ENCODE measurements around the gene ALPK3. TPM values are rescaled to one million over a fixed set of nuclear protein-coding genes. Genes with fewer than 3 reads are reported as not detected.
A peak's percentile ranks its signal among the peaks of the same experiment; 100 is the strongest.

ALPK3 gene
- total and polyA plus RNA-seq, 9 of the 15 experiments (the other 6 are each of a cell fraction or from before 2014, with no cell fraction given): 0.04 to 1.0 (median 0.07) TPM; not detected in 2

GRCh38 chr15:84909782-84910181, 92.6 kb downstream of the ALPK3 start:
- BruUV-seq (replicated peaks): no TSS peak
- no peak overlapping the region for H3K27ac ChIP-seq (ENCODE audit: extremely low read depth, low read depth, low read length)
- DNase-seq (ENCODE audit: extremely low read depth in 1 of 4, low spot score in 3 of 4) (no peak), FAIRE-seq (no peak), ATAC-seq (no peak)
- no peak overlapping the region for H3K4me3 ChIP-seq
- no peaks in the 10 kb centered on the region for H3K79me2 ChIP-seq (ENCODE audit: control insufficient read depth, insufficient read depth, low read length)
- no peaks in the 10 kb centered on the region for H3K9me1 ChIP-seq (ENCODE audit: control insufficient read depth, insufficient read depth, low read length)
- in situ Hi-C loops (cut with MboI): no loop called here
- POLR2A ChIA-PET: interaction anchor here (0.5 to 0.7 kb wide), 5 partner anchors 8 to 544 kb away, joined by 3 to 4 read pairs (median 4); no protein-coding TSS in a partner anchor
- H3K9me3 ChIP-seq (replicated peaks; ENCODE audit: control insufficient read depth, insufficient read depth, low read depth, low read length): no peaks in the 10 kb centered on the region
- no peaks in the 10 kb centered on the region for H3K36me3 ChIP-seq (ENCODE audit: control insufficient read depth, insufficient read depth, low read length)
- CTCF ChIA-PET (ENCODE audit: low intra/inter-chr PET ratio): no interaction called here
- TF ChIP-seq FOS (IDR thresholded peaks at IDR 0.05; ENCODE audit: extremely low read depth, insufficient read length) (no peak), NFIC (IDR thresholded peaks at IDR 0.05) (peak; percentile 53), CLOCK (CRISPR knock-in tag; IDR thresholded peaks at IDR 0.05; ENCODE audit: borderline replicate concordance) (no peak), NR2C1 (IDR thresholded peaks at IDR 0.05) (no peak), NR2C1 (tag; IDR thresholded peaks at IDR 0.05) (no peak), CHAMP1 (IDR thresholded peaks at IDR 0.05) (no peak), MEF2A (IDR thresholded peaks at IDR 0.05; ENCODE audit: control insufficient read depth, low read depth, low read length) (no peak), ZNF232 (CRISPR knock-in tag; IDR thresholded peaks at IDR 0.05) (no peak)
- H4K20me1 ChIP-seq (replicated peaks; ENCODE audit: control insufficient read depth, insufficient read depth, low read length): no peaks in the 10 kb centered on the region
- H3K4me2 ChIP-seq (ENCODE audit: insufficient read depth, low read length): no peak overlapping the region
- H2AFZ ChIP-seq (ENCODE audit: low read depth, low read length): no peak overlapping the region
- H3K9ac ChIP-seq (ENCODE audit: insufficient read depth in 1 of 2, low read depth in 2 of 2, low read length in 2 of 2): no peak overlapping the region
- H3K27me3 ChIP-seq (ENCODE audit: control insufficient read depth in 2 of 2, insufficient read depth in 2 of 2, low read length in 2 of 2): no peaks in the 10 kb centered on the region
- H3K4me1 ChIP-seq (replicated peaks in 1 of 2; ENCODE audit: control insufficient read depth in 2 of 2, insufficient read depth in 2 of 2, low read length in 2 of 2): peaks cover 25 to 29% of the 10 kb centered on the region in 2 experiments
- 37% methylated on average over 4 of the region's 4 CpGs for WGBS (ENCODE audit: insufficient coverage, low coverage, missing lambda C conversion rate)
- intact Hi-C loops (cut with micrococcal nuclease): no loop called here

Measured in K562 (cell line).